ENCODE results near the gene VOPP1.

- TF ChIP-seq USF2 (CRISPR knock-in tag; IDR thresholded peaks at IDR 0.05) = no peak
- no peak for TF ChIP-seq ID3 (CRISPR knock-in tag; IDR thresholded peaks at IDR 0.05)
- no peak for TF ChIP-seq ID3 (tag; IDR thresholded peaks at IDR 0.05)
- no peak for TF ChIP-seq CEBPB (tag; IDR thresholded peaks at IDR 0.05)
- TF ChIP-seq JUND (IDR thresholded peaks at IDR 0.05; ENCODE audit: borderline replicate concordance, low read depth, low read length) = no peak
- no peak for TF ChIP-seq JUND (tag; IDR thresholded peaks at IDR 0.05; ENCODE audit: borderline replicate concordance, low read depth, low read length)
Measured at GRCh38 chr7:55552320-55553023, 19.8 kb downstream of the VOPP1 start.
